OCI-LY7 (cell line): ENCODE results near the gene KIF19. TPM values are rescaled to one million over a fixed set of nuclear protein-coding genes. Genes with fewer than 3 reads are reported as not detected.

ENCODE experiments used
- BruUV-seq: library from RNA; stranded (reverse); fragments of 400-500 nt; replicated peaks from 2 replicates; lab custom pipeline; 2021; lab: Mats Ljungman, UMichigan
- CTCF ChIA-PET: fragments of 300-600 bp; sonication (Branson Sonifier 250); formaldehyde crosslinking; loops from one replicate; lab custom pipeline; 2022; ENCODE audit warnings: antibody characterized with exemption; ENCODE audit not compliant: unreplicated experiment; lab: Charles Lee
- POLR2A ChIA-PET: fragments of 300-600 bp; sonication (Branson Sonifier 250); formaldehyde crosslinking; loops from one replicate; lab custom pipeline; 2022; ENCODE audit warnings: antibody characterized with exemption; lab: Charles Lee
- DNase-seq: peaks from one replicate; pipeline ENCODE4 v3.0.0-alpha.2; 2015; ENCODE audit warnings: low spot score
- H2AFZ ChIP-seq: fragments of 200-600 bp; sonication (generic), shearing (Covaris generic); 2 replicates; pipeline ENCODE4 v1.6.1; 2014; ENCODE audit warnings: mild to moderate bottlenecking, antibody characterized with exemption, low read length, moderate library complexity
- H3K27ac ChIP-seq: fragments of 200-600 bp; sonication (generic); 2 replicates; pipeline ENCODE4 v1.5.1; 2014; ENCODE audit warnings: mixed run types, low read depth, mild to moderate bottlenecking, moderate library complexity, low read length, inconsistent platforms; ENCODE audit not compliant: poor library complexity, severe bottlenecking
- H3K36me3 ChIP-seq: fragments of 200-600 bp; sonication (generic); 2 replicates; pipeline ENCODE4 v1.6.1; 2014; ENCODE audit warnings: mild to moderate bottlenecking, antibody characterized with exemption, low read length, moderate library complexity, mixed read lengths; ENCODE audit not compliant: insufficient read depth
- H3K4me1 ChIP-seq: fragments of 200-600 bp; sonication (generic); 2 replicates; pipeline ENCODE4 v1.5.1; 2014; ENCODE audit warnings: mild to moderate bottlenecking, low read length; ENCODE audit not compliant: insufficient read depth, poor library complexity, severe bottlenecking
- H3K4me2 ChIP-seq: fragments of 200-600 bp; sonication (generic); 2 replicates; pipeline ENCODE4 v1.6.1; 2014; ENCODE audit warnings: mild to moderate bottlenecking, low read length
- H3K4me3 ChIP-seq: fragments of 200-600 bp; sonication (generic); 2 replicates; pipeline ENCODE4 v1.5.1; 2014; ENCODE audit warnings: mild to moderate bottlenecking, low read depth, low read length; ENCODE audit not compliant: poor library complexity, severe bottlenecking
- H3K79me2 ChIP-seq: fragments of 200-600 bp; sonication (generic); 2 replicates; pipeline ENCODE4 v1.6.1; 2016; ENCODE audit warnings: low read depth, mild to moderate bottlenecking, low read length, moderate library complexity, mixed read lengths; ENCODE audit not compliant: insufficient read depth
- H3K9me2 ChIP-seq: fragments of 200-600 bp; sonication (generic); 2 replicates; pipeline ENCODE4 v1.6.1; 2016; ENCODE audit warnings: mild to moderate bottlenecking, low read length, mixed read lengths; ENCODE audit not compliant: insufficient read depth
- H3K9me3 ChIP-seq: fragments of 200-600 bp; sonication (generic); 2 replicates; pipeline ENCODE4 v1.6.1; 2014; ENCODE audit warnings: mild to moderate bottlenecking, mixed run types, low read length, mixed read lengths
- H4K20me1 ChIP-seq: fragments of 200-600 bp; sonication (generic); 2 replicates; pipeline ENCODE4 v1.6.1; 2014; ENCODE audit warnings: mild to moderate bottlenecking, antibody characterized with exemption, low read length, moderate library complexity, mixed read lengths; ENCODE audit not compliant: insufficient read depth
- EZH2phosphoT487 ChIP-seq: fragments of 200-600 bp; sonication (generic); IDR thresholded peaks from 2 replicates; pipeline ENCODE4 v1.6.1; 2018; ENCODE audit warnings: low read depth, borderline replicate concordance, mild to moderate bottlenecking, mixed run types, antibody characterized with exemption, low read length, moderate library complexity, mixed read lengths
- intact Hi-C: fragments of 100-400 bp; cut with micrococcal nuclease; formaldehyde crosslinking; loops from one replicate; pipeline ENCODE4 v1.10.0; 2022; ENCODE audit not compliant: unreplicated experiment
- total RNA-seq, 2 experiments: library from RNA; depleted of rRNA in 1 of 2; stranded (reverse); fragments of >200 nt in 1 of 2; shearing (Covaris generic) in 1 of 2; gene quantifications; 2 replicates each; pipeline ENCODE4 v1.2.3, GENCODE V29; 2014 to 2022
- TF ChIP-seq, protein P1 (sequence below): fragments of 200-600 bp; sonication (generic); conservative IDR thresholded peaks from 2 replicates; pipeline ENCODE4 v1.5.1; 2014; ENCODE audit warnings: mild to moderate bottlenecking, antibody characterized with exemption, low read length, moderate library complexity, mixed read lengths

The KIF19 gene
- total RNA-seq, 2 experiments from 2014 or later = not detected

GRCh38 chr17:74386386-74386785 is 60.4 kb downstream of the KIF19 start:
- H3K27ac ChIP-seq = no peak overlapping the region
- H4K20me1 ChIP-seq = no peaks in the 10 kb centered on the region
- no peak overlapping the region for H3K4me2 ChIP-seq
- no peaks in the 10 kb centered on the region for H3K9me2 ChIP-seq
- ChIA-PET CTCF (no interaction called here), POLR2A (no interaction called here)
- H3K4me3 ChIP-seq = no peak overlapping the region
- no peak overlapping the region for H2AFZ ChIP-seq
- DNase-seq = no peak
- intact Hi-C loops = no loop called here
- no TSS peak for BruUV-seq
- TF ChIP-seq, protein P1, sequence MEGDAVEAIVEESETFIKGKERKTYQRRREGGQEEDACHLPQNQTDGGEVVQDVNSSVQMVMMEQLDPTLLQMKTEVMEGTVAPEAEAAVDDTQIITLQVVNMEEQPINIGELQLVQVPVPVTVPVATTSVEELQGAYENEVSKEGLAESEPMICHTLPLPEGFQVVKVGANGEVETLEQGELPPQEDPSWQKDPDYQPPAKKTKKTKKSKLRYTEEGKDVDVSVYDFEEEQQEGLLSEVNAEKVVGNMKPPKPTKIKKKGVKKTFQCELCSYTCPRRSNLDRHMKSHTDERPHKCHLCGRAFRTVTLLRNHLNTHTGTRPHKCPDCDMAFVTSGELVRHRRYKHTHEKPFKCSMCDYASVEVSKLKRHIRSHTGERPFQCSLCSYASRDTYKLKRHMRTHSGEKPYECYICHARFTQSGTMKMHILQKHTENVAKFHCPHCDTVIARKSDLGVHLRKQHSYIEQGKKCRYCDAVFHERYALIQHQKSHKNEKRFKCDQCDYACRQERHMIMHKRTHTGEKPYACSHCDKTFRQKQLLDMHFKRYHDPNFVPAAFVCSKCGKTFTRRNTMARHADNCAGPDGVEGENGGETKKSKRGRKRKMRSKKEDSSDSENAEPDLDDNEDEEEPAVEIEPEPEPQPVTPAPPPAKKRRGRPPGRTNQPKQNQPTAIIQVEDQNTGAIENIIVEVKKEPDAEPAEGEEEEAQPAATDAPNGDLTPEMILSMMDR = no peak
- TF ChIP-seq EZH2phosphoT487 = no peak
- H3K4me1 ChIP-seq = no peaks in the 10 kb centered on the region
- no peaks in the 10 kb centered on the region for H3K36me3 ChIP-seq
- no peaks in the 10 kb centered on the region for H3K79me2 ChIP-seq
- H3K9me3 ChIP-seq = no peaks in the 10 kb centered on the region

DNA sequence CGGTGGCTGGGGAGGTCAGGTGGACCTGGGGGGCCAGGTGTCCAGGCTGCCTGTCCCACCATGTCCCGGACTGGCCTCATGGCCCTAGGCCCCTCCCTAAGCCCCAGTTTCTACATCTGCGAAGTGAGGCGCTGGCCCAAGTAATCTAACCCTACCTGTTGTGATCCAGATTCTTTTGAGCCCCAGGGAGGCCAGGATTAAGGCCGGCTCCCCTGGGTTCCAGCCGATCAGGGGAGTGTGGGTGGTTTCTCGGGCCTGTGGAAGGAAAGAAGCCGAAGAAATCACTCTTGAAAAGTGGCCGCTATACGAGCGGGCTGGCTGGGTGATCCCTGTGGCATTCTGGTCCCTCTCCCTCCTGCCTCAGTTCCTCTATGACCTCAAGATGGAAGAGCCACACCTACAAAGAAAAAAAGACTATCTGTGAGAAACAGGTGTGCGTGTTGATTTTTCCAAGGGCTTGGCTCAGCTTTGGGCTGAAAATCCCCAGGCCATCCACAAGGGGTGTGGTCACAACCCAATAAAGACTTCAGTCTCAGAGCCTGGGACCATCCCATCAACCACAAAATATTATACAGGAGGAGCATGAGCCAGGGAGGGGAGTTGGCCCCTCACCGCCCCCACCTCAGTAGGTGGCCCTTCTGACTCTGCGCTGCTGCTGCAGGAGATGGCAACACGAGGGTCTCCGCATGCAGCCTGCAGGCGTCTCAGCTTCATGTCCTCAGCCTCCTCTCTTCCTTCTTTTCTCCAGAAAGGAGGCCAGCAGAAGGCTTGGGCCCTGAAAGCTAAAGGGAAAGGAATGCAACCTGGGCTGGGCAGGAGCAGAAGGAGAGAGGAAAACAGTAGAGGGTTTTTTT is 61.6 kb downstream of the KIF19 start:
- Histone ChIP-seq H4K20me1 (no peaks in the 10 kb centered on the region), H3K9me3 (no peaks in the 10 kb centered on the region), H3K27ac (no peak overlapping the region), H3K4me1 (no peaks in the 10 kb centered on the region), H3K9me2 (no peaks in the 10 kb centered on the region), H3K4me2 (no peak overlapping the region), H3K36me3 (no peaks in the 10 kb centered on the region), H3K79me2 (no peaks in the 10 kb centered on the region), H2AFZ (no peak overlapping the region), H3K4me3 (no peak overlapping the region)
- BruUV-seq = no TSS peak
- ChIA-PET CTCF (no interaction called here), POLR2A (interaction anchor here (0.5 to 0.6 kb wide), 2 partner anchors 11 to 54 kb away, joined by 4 to 5 read pairs; no protein-coding TSS in a partner anchor)
- DNase-seq = no peak
- no peak for TF ChIP-seq EZH2phosphoT487
- intact Hi-C loops = no loop called here

DNA sequence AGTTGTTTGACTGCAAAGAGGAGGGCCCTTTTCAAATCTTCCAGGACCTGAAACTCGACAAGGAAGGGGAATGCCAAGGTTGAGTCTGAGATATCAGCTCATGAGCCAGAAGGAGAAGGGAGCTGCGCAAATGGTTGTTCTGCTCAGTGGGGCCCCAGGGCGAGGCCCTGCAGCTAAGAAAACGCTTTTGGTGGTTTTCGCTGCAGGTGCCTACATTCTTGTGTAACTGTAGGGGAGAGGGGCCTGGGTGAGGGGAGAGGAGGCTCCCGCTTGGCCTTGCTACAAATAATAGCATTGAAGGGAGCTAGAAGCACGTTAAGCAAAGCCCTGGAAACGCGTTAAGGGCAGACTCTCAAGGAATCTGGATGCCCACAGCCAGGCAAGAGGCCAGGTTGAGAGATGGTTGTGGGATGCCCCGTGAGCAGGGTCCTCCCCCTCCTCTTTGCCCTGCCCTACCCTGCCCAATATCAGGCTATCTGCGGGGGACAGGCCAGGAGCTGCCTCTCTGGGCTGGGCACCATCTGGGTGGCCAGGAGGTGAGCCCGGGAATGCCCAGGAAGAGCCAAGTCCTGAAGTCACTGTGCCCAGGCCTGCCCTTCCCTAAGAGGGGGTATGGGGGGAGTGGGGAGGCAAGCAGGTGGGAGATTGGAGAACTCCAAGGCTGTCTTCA is 63.2 kb downstream of the KIF19 start:
- Histone ChIP-seq H3K4me3 (no peak overlapping the region), H3K79me2 (no peaks in the 10 kb centered on the region), H4K20me1 (no peaks in the 10 kb centered on the region), H3K4me1 (no peaks in the 10 kb centered on the region), H3K9me3 (no peaks in the 10 kb centered on the region), H3K36me3 (no peaks in the 10 kb centered on the region), H3K9me2 (no peaks in the 10 kb centered on the region), H3K4me2 (no peak overlapping the region), H2AFZ (no peak overlapping the region), H3K27ac (no peak overlapping the region)
- TF ChIP-seq, protein P1 = no peak
- no peak for TF ChIP-seq EZH2phosphoT487
- no peak for DNase-seq
- ChIA-PET POLR2A (interaction anchor here (0.8 kb wide), 1 partner anchor 32 kb away, joined by 3 read pairs; no protein-coding TSS in a partner anchor), CTCF (no interaction called here)
- BruUV-seq = no TSS peak
- intact Hi-C loops = no loop called here
